HG03139 (cell line): Measurements from ENCODE around the gene RTL9.

Source experiments
- ATAC-seq: cut with Tn5 transposase; IDR thresholded peaks from one replicate; pipeline ENCODE4 v1.9.1; 2021; ENCODE audit not compliant: unreplicated experiment

The RTL9 gene

GRCh38 chrX:110341189-110342035 is 17.2 kb upstream of the RTL9 start:
- no peak for ATAC-seq

- ATAC-seq, result no peak
Observed at GRCh38 chrX:110346681-110347080, 12.0 kb upstream of the RTL9 start.

GRCh38 chrX:110359273-110359672 is 625 bp downstream of the RTL9 start:
- ATAC-seq, result no peak

- no peak for ATAC-seq
Observed at GRCh38 chrX:110363244-110363643, 4.6 kb downstream of the RTL9 start.

GRCh38 chrX:110373310-110373709 is 14.7 kb downstream of the RTL9 start:
- no peak for ATAC-seq

GRCh38 chrX:110374559-110374958 is 15.9 kb downstream of the RTL9 start:
- no peak for ATAC-seq

GRCh38 chrX:110381216-110381615 is 22.6 kb downstream of the RTL9 start:
- ATAC-seq, result no peak

GRCh38 chrX:110383414-110383813 is 24.8 kb downstream of the RTL9 start:
- no peak for ATAC-seq

- ATAC-seq, result no peak
Observed at GRCh38 chrX:110384490-110384889, 25.8 kb downstream of the RTL9 start.

- ATAC-seq, result no peak
Observed at GRCh38 chrX:110389570-110389969, 30.9 kb downstream of the RTL9 start.

GRCh38 chrX:110391086-110391485 is 32.4 kb downstream of the RTL9 start:
- ATAC-seq, result no peak

- no peak for ATAC-seq
Observed at GRCh38 chrX:110394651-110395050, 36.0 kb downstream of the RTL9 start.

- no peak for ATAC-seq
Observed at GRCh38 chrX:110395877-110396276, 37.2 kb downstream of the RTL9 start.

- ATAC-seq, result no peak
Observed at GRCh38 chrX:110396735-110397134, 38.1 kb downstream of the RTL9 start.

GRCh38 chrX:110397339-110397738 is 38.7 kb downstream of the RTL9 start:
- ATAC-seq, result no peak

- no peak for ATAC-seq
Observed at GRCh38 chrX:110397904-110398303, 39.3 kb downstream of the RTL9 start.

- ATAC-seq, result no peak
Observed at GRCh38 chrX:110399497-110399896, 40.8 kb downstream of the RTL9 start.

GRCh38 chrX:110399966-110400365 is 41.3 kb downstream of the RTL9 start:
- ATAC-seq, result no peak

GRCh38 chrX:110401135-110401534 is 42.5 kb downstream of the RTL9 start:
- ATAC-seq, result no peak

GRCh38 chrX:110402091-110402849 is 43.6 kb downstream of the RTL9 start:
- ATAC-seq, result no peak

GRCh38 chrX:110402850-110403221 is 44.2 kb downstream of the RTL9 start:
- no peak for ATAC-seq
